Stimulated activated CD4-positive, alpha-beta T cell treated with anti-CD3 and anti-CD28 coated beads, Interleukin-4, amount 100 ng/mL, for 48 hours (primary cell): ENCODE results near the gene CDK13.
A peak's percentile ranks its signal among the peaks of the same experiment; 100 is the strongest.
"Not testable (repeated sequence)": the region's sequence is repeated elsewhere in the genome, so short reads cannot be mapped to it uniquely, and the experiment has no call there.

ENCODE experiments used
- DNase-seq, 2 donors: peaks; one replicate each; pipeline ENCODE4 v3.0.0-alpha.2; 2020; ENCODE audit warnings: low read depth in 2 of 2

Gene CDK13

GRCh38 chr7:40097728-40098127 lies 147.7 kb downstream of the CDK13 start:
- no peak for DNase-seq

GRCh38 chr7:40098810-40099209 lies 148.8 kb downstream of the CDK13 start:
- DNase-seq = no peak

- no peak for DNase-seq
Measured at GRCh38 chr7:40099837-40100236, 149.8 kb downstream of the CDK13 start.

GRCh38 chr7:40101201-40101600 lies 151.1 kb downstream of the CDK13 start:
- DNase-seq = no peak

- no peak for DNase-seq
Measured at GRCh38 chr7:40102897-40103296, 152.8 kb downstream of the CDK13 start.

- no peak for DNase-seq
Measured at GRCh38 chr7:40105879-40106473, 155.9 kb downstream of the CDK13 start.

GRCh38 chr7:40115936-40116335 lies 165.9 kb downstream of the CDK13 start:
- no peak for DNase-seq

GRCh38 chr7:40117199-40117598 lies 167.1 kb downstream of the CDK13 start:
- not testable (repeated sequence) for DNase-seq

- DNase-seq = not testable (repeated sequence)
Measured at GRCh38 chr7:40118201-40118600, 168.1 kb downstream of the CDK13 start.

GRCh38 chr7:40120020-40120419 lies 170.0 kb downstream of the CDK13 start:
- no peak for DNase-seq

GRCh38 chr7:40122100-40122939 lies 172.3 kb downstream of the CDK13 start:
- not testable (repeated sequence) for DNase-seq

GRCh38 chr7:40122940-40123254 lies 172.8 kb downstream of the CDK13 start:
- DNase-seq = no peak

GRCh38 chr7:40133561-40134427 lies 183.7 kb downstream of the CDK13 start:
- DNase-seq = no peak

GRCh38 chr7:40134428-40135316 lies 184.6 kb downstream of the CDK13 start, which contains the start of the genes MPLKIP and SUGCT:
Gene MPLKIP (minus strand): TSS chr7:40134622. CDS start chr7:40134567, 55 bp downstream.
Gene SUGCT (plus strand): TSS chr7:40135005.
- DNase-seq = peak; percentile 78 to 80

GRCh38 chr7:40135317-40135610 lies 185.2 kb downstream of the CDK13 start:
- no peak for DNase-seq

GRCh38 chr7:40137563-40137962 lies 187.5 kb downstream of the CDK13 start:
- no peak for DNase-seq

GRCh38 chr7:40138973-40139372 lies 188.9 kb downstream of the CDK13 start:
- no peak for DNase-seq

GRCh38 chr7:40139891-40140290 lies 189.8 kb downstream of the CDK13 start:
- not testable (repeated sequence) for DNase-seq

- not testable (repeated sequence) for DNase-seq
Measured at GRCh38 chr7:40141916-40142315, 191.9 kb downstream of the CDK13 start.

- not testable (repeated sequence) for DNase-seq
Measured at GRCh38 chr7:40145596-40146130, 195.6 kb downstream of the CDK13 start.
